Stimulated activated CD8-positive, alpha-beta memory T cell treated with anti-CD3 and anti-CD28 coated beads, Interleukin-7, amount 100 ng/mL, for 1 hour (primary cell): Measurements from ENCODE around the gene SLITRK6.
"Not testable (repeated sequence)": the region's sequence is repeated elsewhere in the genome, so short reads cannot be mapped to it uniquely, and the experiment has no call there.

Source experiments
- DNase-seq, 2 donors: peaks; one replicate each; pipeline ENCODE4 v3.0.0-alpha.2; 2020; ENCODE audit warnings: low read depth in 2 of 2

The SLITRK6 gene, protein sequence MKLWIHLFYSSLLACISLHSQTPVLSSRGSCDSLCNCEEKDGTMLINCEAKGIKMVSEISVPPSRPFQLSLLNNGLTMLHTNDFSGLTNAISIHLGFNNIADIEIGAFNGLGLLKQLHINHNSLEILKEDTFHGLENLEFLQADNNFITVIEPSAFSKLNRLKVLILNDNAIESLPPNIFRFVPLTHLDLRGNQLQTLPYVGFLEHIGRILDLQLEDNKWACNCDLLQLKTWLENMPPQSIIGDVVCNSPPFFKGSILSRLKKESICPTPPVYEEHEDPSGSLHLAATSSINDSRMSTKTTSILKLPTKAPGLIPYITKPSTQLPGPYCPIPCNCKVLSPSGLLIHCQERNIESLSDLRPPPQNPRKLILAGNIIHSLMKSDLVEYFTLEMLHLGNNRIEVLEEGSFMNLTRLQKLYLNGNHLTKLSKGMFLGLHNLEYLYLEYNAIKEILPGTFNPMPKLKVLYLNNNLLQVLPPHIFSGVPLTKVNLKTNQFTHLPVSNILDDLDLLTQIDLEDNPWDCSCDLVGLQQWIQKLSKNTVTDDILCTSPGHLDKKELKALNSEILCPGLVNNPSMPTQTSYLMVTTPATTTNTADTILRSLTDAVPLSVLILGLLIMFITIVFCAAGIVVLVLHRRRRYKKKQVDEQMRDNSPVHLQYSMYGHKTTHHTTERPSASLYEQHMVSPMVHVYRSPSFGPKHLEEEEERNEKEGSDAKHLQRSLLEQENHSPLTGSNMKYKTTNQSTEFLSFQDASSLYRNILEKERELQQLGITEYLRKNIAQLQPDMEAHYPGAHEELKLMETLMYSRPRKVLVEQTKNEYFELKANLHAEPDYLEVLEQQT

DNA sequence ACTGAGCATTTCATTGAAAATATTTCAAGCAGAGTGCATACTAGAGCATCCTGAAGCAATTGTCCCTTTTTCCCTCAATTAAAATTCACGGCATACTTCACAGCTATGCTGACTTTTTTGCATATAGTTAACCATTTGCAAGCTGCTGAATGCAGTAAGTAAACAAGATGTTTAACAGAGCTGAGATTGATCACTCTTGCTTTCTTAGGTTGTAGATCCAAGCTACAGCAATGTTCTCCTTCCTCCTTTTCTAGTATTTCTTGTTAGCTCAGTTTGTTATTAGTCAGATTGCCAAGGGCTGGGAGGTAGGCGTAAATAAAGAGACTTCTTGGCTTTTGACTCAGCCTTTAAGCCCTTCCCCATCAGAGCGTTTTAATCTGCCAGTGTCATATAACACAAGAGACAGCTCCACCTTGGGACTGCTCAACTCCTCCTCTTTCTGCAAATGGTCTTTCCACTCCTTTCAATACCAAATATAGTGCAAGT lies at the start of gene SLITRK6:
Gene SLITRK6, minus strand, starts transcription at position 323 of the 486 bp plus-strand sequence. CDS start 2,911 bp downstream, outside the sequence.
- DNase-seq: no peak

DNA sequence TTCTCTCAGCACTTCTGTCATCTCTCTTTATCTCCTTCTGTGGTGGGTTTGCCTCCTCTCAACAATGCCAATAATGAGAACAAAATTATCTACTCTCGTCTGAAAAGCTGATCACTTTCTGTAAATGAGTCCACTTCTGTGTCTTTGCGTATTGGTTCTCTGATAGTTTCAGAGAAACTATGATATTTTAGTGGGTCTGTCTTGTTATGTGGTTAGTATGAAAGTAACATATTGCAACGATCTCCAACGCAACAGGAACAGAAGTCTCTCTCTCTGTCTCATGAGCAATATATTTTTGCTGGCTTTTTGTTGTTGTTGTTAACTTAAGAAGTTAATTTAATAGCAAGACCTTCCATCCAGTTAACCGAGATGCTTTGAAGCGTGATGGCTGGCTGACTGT lies 47.8 kb upstream of the SLITRK6 start:
- DNase-seq: no peak

DNA sequence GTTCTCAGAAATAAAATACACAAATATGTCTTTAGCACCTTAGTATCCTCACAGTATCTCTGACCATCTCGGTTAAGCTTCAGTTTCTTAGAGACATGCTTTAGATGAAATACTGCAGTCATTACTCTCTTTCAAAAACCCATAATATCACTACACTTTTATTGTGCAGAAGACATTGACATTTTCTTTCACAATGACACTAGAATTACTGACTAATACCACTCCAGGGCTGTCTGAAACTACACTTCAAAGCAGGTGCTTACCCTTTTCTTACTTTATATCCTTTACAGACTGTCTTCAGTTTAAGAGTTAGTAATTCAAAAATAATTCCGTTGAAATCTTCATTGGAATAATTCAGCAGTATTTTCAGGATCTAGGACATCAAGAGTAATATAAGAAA lies 42.2 kb upstream of the SLITRK6 start:
- no peak for DNase-seq

DNA sequence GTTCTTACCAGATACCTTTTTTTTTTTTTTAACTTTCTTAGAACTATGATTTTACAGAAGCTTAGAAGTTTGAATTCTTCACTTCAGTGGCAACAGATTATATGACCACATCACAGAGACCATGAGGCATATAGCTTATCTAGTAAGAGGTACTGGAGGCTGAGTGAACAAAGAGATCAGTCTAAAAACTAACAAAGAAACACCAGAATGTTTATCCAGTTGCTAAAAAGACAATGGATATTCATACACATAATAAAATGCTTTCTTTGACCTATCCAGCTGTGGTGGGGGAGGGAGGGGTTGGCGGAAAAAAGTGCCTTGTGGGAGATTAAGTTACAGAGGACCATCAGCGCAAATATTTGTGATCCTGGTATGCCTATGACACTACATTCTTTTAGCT lies 34.7 kb upstream of the SLITRK6 start:
- no peak for DNase-seq

DNA sequence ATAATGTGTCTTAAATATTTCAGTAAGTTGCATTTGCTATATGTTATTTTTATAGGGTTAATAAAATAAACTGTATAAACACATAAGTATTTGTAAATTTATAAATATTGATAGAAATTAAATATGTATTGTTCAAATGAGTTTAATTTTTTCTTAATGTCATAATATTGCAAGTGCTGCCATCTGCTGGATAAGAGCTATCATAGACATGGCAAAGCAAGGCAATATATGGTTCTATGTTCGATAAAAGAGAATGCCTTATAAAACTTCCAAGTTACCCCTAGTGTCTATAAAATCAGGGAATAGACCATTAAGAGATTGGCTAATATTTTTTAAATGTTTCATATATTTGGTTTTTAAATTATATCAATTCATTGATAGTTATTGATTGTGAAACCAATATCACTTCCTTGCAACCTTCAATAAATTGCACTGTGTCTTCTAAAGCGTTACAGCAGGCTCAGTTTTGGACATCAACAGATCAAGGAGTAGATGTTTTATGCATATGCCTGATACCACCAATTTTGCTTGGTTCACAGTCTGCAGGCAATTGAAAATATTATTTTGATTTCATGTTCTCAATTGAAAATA lies 29.0 kb upstream of the SLITRK6 start:
- no peak for DNase-seq

DNA sequence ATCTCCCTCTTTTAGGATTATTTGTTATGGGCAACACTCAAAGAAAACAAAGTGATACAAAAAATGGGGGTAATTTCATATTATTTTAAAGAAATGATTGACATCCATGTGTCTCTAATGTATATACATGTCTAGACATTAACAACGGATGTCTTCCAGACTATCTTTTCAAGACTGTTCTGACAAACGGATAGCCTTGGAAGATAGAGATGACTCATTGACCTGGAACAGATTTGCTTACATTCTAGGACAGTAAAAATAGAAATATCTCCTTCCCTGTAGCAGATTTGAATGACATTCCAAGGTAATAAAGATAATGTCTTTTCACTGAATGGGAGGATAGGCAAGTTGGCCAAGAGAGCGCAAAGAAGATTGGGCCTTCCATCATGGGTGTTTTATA lies 26.2 kb upstream of the SLITRK6 start:
- no peak for DNase-seq

DNA sequence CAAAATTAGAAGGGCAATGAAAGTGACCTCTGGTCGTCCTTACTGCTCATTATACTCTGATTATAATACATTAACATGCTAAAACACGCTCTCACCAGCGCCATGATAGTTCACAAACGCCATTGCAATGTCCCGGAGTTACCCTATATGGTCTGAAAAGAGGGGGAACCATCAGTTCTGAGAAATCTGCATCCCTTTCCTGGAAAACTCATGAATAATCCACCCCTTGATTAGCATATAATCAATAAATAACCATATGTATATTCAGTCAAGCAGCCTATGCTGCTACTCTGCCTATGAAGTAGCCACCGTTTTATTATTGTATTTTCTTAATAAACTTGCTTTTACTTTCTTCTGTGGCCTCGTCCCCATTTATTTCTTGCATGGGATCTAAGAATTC lies 24.6 kb upstream of the SLITRK6 start:
- no peak for DNase-seq

DNA sequence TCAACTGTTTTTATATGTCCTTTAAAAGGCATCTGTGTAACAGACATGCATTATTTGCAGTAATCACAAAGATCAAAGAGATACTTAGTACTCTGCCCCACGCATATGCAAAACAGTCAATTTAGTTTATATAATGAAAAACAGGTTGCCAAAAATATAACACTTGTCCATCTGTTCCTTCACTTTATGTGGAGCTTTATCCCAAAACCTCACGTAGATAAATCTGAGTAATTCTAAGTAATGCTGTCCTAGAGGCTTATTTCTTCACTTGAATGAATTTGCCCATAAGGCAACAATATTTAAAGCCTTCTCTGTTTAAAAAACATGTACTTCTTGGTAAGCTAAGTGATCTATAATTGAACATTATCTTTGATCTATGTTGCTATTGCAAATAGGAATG lies 20.3 kb upstream of the SLITRK6 start:
- DNase-seq: no peak

DNA sequence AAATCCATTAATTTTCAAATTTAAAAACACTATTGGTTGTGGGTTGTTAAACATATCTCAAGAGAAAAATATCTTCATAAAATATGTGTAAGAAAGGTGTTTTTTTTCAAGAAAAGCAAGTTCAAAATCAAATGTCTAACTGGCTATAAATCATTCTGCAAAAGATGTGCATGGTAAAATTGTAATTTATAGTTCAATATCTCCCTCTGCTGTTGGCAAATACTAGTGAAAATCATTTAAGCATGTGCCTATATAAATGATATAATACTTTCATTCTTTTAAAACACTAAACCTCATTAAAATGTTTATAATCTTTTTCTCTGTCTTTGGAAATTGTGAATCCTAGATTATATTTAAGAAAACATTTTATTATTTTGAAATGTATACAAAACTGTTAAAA lies 17.2 kb upstream of the SLITRK6 start:
- DNase-seq: no peak

DNA sequence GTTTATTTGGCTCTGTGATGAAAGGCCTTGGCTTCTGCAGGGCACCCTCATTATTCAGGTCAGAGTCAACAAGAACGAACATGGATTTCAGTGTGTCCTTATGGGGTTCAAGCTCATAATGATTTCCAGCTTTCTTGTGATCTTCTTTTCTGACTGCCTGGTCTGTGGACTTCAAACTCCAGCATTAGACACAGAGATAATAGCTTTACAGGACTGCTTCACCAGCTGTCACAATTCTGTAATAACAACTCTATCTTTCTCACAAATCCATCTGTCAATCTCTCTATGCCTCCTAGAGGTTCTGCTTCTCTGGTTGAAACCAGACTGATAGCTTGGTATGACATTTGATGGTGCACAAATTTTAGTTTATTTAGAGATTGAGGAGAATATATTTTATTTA lies 13.1 kb upstream of the SLITRK6 start:
- DNase-seq: no peak

DNA sequence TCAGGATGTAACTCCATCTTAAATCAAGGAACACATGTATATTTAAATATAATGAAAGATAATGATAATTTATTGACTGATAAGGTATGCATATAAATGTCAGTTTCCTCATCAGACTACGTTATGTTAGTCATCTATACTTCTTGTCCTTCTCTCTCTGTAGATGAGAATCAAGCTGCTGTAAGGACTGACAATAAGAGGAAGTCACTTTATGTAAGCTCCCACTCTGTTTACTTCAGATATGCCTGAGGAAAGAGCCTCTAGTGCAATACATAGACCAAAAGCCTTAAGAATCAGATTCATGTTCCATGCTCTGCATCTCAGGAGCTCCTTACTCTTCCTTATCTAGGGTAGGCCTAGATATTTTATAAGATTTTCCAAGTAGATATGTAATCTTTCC lies 9.6 kb upstream of the SLITRK6 start:
- DNase-seq: no peak

DNA sequence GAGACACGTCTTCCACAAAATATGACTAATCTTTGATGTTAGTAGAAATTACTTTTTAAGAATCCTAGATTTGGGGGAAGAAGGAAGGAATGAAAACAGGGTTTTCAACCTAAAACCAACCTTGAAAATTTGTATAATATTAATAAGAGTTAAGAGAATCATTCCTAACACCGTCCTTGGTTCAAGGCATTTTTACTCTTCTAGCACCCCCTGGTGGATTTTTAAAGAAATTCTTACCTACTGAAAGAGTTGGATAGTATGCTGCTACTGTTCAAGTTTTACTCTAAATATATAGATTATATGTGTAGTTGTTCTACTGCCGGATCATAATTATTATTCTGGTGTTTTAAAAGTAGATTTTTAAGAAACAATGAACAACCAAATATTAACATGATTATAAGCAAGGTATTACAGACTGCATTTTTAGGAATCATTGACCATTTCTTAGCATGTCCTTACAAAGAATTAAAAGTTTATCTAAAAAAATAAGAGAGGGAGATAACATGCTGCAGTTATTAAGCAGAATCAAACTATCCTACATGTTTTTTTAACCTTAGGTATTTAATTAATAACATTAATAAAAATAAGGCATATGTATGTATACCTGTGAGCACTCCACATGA lies 7.4 kb upstream of the SLITRK6 start:
- no peak for DNase-seq

DNA sequence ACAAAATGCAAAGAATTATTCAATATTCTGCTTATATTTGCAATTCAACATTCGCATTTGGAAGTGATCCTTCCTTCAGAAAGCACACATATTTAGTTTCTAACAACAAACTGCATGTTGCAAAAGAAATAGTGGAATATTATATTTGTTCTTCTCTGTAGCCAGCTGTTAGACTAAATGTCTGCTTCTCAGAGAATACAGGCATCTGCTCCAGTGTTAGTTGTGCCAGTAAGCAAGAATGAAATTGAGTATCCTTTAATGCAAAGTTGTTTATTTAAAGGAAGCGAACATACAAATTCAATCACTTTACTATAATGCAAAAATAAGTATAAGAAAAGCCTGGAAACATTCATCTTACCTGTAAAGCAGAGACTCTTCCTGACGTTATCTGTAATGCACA lies 663 bp downstream of the SLITRK6 start:
- DNase-seq: no peak

DNA sequence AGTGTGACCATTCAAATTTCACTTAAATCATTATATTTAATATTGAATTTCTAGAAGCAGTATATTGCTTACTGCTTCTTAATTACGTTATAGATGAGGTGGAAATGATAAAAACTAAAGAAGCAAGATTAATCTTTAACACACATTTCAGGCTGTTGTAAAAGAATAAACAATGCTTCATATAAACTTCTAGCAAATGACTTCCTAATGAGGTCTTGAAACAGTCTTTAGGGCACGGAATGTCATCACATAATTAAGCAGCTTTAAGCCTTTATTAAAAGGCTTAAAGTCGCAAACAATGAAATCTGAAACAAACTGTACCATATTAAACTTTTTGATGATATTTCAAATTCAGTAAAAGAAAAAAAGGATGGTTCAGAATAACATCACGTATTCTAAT lies 1.9 kb downstream of the SLITRK6 start:
- DNase-seq: no peak

DNA sequence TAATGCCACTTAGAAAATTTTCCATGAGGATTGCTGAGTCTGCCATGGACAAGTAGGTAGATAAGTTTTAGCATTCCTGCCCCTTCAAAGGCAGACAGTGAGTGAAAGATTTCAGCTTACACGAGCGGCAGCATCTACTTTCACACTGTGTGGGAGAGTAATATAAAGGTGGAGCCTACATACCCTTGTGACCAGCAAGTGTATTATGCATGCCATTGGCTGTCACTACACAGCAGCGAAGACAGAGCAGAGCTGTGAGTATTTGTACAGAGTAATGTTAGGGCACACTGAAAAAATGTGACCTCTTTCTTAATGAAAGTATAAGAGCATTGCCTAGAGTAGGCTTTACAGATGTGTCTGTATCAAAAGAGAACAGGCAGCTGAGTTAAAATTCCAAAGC lies 14.0 kb downstream of the SLITRK6 start:
- no peak for DNase-seq

DNA sequence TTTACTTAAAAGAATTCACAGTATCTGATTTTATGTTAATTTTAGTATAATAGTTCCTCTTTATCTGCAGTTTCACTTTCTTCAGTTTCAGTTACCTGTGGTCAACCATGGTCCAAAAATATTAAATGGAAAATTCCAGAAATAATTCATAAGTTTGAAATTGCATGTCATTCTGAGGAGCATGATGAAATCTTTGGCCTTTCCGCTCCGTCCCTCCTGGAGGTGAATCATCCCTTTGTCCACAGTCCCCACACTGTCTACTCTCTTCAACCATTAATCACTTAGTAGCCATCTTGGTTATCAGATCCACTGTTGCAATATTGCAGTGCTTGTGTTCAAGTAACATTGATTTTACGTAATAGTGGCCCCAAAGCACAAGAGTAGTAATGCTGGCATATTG lies 26.9 kb downstream of the SLITRK6 start:
- no peak for DNase-seq

DNA sequence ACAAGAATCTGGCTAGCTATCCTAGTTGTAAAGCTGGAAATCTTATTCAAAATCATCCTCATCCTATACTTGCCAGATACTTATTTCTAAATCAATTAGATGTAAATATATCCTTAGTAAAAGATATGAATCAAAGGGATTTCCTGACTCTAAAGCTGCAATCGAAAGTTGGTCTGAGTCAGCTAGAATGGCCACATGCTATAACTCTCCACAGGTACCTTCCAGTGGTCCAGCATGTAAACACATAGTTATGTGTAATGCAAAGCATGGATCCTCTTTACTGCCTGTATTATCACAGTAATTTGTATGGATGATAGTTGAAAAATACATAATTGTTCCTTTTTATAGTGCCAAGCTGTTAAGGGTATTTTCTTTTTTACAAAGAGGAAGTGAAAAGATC lies 27.4 kb downstream of the SLITRK6 start:
- DNase-seq: no peak

DNA sequence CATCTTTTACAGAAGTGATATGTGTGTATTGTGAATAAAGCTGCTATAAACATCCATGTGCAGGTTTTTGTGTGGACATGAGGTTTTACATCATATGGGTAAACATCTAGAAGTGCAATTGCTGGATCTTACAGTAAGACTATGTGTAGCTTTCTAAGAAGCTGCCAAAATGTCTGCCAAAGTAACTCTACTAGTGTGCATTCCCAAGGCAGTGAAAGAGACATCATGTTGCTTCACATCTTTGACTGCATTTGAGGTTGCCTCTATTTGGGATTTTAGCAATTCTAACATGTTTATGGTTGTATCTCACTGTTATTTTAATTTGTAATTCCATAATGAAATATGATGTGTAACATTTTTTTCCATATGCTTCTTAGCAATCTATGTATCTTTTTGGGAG lies 30.3 kb downstream of the SLITRK6 start:
- DNase-seq: no peak

DNA sequence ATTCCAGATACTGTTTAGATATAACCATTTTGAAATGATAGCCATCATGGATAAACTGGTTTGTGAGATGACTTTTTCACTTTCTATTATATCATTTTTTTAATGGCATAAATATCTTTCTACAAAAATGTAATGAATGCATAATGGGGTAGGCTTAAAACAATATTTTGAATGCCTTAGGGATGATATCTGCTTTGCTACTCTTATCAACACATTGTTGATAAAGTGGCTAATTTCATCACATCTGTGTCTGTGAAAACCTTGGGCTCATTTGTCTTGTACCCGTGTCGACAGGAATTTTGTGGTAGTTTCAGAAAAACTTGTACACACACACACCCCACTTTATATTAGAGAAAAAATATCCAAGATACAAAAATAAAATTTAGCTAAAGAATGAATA lies 44.1 kb downstream of the SLITRK6 start:
- no peak for DNase-seq

DNA sequence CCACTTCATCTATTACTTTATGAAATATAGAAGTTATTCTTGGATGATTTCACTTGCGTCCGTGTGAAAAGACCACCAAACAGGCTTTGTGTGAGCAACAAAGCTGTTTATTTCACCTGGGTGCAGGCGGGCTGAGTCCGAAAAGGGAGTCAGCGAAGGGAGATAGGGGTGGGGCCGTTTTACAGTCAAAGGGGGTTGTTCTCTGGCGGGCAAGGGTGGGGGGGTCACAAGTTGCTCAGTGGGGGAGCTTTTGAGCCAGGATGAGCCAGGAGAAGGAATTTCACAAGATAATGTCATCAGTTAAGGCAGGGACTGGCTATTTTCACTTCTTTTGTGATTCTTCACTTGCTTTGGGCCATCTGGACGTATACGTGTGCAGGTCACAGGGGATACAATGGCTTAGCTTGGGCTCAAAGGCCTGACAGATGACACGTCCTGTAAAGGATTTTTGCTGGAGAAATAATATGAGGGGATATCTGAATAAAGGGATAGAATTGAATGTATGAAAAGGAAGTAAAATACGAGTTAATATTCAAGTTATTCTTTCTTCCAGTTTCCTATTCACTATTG lies 55.9 kb downstream of the SLITRK6 start:
- not testable (repeated sequence) for DNase-seq
